NCI-H446 (cell line): ENCODE results near the gene LHX5.

Source experiments
- DNase-seq, 2 experiments: peaks; one replicate each; lab custom pipeline; 2025; lab: John Stamatoyannopoulos, UW

The LHX5 gene

DNA sequence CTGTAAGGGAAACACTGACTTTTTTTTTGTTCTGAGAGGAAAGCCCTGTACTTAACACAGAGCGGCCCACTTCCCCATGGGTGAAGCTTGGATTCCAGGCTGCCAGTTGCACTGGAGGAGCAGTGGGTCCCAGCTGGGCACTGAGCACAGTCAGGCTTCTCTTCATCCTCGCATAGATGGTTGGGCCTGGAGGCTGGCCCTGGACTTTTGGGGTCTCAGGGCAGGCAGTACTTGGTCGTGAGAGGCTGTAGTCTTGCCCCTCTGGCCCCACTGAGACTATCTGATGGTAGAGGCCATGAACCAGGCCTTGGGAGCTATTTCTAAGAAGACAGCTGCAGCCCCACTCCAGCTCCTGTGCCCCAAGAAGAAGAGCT, 6.2 kb upstream of the LHX5 start:
- DNase-seq, result no peak

DNA sequence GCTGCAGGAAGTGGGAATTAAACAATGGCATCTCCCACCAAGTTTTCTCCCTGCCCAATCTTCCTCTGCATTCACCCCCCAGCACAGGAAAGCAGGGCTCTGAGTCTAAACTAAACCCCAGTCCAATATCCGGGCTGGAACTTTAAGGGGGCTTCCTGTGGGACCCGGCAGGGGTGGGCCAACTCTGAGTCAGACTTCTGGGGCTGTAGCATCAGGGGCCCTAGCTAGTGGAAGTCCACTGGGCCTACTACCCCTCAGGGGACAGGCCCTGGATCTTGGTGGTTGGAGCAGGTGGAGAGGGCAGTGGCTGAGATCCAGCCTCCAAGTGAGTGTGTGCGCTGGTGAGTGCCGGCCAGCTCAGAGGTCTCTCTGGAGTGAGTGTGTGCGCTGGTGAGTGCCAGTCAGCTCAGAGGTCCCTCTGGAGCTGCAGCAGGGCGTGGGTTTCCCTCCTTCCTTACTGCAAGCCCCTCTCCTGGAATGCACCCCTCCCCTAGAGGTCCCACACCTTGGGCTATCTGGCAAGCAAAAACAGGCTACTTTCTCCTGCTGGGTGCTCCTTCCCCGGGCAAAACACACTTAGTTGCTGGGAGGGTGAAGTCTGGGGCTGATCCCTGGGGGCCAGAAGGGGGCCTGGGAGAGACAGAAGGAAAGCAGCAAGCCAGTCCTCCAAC, 5.6 kb upstream of the LHX5 start:
- no peak for DNase-seq

DNA sequence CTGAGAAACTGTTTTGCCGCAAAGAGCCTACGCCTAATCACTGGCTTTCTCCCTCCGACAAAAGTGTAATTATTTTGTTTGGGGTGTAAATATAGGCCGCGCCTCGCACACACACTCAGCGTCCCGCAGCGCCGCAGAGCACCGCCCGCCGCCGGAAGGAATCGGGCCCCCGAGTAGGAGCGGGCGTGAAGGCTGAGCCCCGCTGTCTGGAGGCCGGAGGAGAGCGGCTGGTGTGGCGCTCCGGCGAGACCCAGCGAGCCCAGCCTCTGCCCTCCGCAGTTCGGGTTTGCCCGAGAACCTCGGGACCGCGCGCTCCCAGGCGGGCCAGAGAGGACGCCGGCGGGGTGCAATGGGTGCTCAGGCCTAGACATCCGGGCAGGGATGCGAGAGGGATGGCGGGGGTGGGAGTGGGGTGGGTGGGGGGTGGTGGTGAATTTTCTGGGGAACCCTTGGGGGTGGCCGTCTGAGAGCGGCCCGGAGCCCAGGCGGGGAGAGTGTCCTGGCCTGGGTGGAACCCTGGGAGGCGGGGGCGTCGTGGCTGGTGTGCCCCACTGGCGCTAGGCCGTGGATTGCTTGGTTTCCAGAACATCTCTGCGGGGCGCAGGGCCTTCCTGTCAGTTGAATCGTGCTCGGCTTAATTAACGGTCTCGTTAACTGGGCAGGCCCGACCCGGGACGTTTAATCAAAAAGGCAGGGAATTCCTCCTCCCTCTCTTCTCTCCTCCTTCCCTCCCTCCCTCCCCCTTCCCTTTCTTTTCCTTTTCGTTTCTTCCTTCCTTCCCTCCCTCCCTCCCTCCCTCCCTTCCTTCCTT, 4.7 kb upstream of the LHX5 start:
- no peak for DNase-seq

DNA sequence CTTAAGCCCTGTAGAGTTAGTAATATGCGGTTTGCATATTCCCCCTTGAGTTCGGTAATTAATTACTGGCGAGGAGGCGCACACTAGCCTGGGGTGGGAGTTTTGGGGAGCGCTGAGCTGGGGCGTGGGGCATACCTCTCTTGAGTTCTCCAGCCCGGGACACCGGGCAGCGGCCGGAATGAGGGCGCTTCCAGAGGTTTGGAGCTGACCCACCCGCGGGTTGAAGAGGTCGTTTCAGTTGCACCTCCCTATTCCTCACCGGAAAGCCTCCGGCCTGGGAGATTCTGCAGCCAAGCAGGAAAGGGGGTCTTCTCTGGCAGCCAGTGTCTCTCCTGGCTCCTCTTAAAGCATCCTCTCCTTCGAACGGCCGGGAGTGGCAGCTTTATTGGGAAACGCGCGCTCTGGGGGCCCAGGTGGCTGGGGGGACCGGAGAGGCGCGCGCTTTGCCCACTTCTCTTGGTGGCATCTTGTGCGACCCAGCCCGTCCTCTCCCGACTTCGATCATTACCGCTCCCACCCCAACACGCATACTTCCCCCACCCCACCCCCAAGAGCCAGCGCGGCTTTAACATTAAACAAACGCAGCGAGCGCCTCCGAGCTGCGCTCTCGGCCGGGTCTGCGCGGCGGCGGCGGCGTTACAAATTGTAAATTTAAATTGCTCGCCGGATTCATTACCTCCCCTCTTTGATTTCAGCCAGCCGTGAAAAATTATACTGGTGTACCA, 3.9 kb upstream of the LHX5 start:
- no peak for DNase-seq

DNA sequence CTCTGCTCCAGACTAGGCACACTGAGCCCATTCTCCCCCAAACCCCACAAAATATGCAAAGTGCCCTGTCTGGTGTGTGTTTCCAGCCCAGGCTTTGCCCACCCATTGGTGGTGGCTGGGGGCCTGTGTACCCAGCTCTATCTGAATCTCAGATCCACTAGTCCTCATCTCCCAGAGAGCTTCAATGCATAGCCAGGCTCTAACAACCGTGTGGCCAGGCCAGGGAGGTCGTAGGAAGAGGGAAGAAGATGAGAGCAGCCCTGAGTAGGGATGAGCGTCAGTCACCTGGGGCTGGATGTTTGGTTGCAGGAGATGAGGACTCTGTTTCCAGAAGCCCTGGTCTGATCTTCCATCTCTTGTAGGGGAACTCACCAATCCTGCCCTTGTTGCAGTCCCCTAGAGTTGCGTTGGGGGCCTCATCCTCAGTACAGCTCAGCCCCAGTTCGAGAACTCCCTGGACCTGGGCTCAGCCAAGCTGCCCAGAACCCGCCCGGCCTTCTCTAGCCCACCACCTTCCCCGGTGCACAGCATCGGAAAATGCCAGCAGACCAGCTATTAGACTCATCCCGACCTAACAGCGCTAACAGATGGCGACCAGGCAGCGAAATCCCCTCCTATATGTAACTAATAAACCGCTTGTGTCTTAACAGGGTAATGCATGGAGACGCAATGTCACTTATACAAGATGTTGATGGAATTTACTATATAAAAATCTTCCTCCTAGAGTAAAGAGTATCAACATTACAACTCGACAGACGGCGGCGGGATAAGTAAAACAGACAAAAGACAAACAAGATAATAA, 3.2 kb upstream of the LHX5 start:
- DNase-seq, result no peak

DNA sequence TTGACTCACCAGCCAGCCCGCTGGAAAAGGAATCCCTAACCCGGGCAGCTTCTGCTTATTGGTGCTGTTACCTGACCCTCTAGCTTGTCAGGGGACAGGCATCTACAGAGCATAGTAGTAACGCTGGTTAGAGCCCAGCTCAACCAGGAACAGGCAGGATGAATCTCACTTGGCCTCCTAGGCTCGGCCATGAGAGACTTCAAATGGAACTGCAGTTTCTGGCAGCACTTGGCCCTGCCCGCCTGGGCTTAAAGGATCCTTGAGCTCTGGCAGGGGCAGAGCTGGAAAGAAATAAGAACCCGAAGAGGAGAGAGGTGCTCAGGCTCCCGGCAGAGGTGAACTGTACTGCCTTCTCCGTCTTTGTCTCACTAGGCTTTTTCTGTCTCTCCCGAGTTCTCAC, 2.3 kb upstream of the LHX5 start:
- DNase-seq, result no peak

DNA sequence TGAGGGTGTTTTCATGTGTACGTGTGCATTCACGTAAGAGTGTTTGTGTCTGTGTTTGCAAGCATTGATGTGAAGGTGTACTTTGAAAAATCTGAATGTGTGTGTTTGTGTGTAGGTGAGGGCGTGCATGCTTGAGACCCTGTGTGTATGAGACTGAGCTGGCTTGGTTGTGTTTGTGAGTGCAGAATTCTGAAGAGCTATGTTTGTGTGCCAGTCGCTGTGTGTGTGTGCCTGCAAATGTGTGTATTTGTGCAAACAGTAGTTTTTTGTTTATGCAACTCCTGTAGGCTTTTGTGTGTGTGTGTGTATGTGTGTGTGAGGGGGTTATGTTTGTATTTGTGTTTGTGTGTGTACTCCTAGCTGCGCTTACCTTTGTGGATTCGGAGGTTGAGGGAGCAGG, 1.7 kb upstream of the LHX5 start:
- DNase-seq, result no peak

DNA sequence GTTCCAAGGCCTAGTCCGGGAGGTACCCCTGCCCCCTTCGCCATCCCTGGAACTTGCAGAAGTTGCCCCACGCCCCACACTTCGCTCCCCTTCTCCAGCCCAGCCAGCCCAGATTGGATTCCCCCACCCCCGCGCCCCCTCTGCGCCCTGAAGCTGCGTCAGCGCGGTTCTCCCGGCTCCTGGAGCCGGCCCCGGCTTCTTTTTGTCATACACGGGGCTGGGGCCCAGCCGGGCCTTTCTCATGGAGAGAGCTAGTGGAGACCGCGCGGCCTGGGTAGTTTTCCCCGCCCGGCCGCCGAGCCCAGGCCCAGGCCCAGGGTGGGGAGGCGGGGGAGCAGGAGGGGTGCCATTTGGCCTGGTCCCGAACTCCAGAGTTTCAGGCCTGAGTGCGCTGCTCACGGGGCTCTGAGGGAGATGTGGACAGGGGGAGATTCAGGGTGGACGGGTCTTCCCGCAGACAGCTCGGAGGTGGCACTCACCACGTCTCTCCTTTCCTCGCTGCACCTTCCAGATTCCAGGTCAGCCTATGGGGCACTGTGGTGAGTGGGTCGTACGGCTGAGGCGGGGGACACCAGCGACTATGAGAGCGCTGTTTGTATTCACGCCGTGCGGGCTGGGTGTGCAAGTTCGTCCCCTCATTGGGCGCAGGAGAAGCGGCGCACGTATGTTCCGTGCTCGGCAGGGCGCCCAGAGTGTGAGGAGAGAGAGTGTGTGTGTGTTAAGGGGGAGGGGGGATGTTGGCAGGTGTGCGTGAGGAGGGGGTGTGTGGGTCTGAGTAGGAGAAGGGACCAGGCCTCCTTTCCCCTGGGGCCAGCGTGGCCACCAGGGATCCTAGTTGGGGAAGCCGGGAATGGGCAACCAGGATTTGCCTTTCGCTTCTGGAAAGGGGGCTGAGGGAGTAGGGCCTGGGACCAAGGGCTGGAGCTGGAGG, 785 bp upstream of the LHX5 start:
- DNase-seq, result no peak

DNA sequence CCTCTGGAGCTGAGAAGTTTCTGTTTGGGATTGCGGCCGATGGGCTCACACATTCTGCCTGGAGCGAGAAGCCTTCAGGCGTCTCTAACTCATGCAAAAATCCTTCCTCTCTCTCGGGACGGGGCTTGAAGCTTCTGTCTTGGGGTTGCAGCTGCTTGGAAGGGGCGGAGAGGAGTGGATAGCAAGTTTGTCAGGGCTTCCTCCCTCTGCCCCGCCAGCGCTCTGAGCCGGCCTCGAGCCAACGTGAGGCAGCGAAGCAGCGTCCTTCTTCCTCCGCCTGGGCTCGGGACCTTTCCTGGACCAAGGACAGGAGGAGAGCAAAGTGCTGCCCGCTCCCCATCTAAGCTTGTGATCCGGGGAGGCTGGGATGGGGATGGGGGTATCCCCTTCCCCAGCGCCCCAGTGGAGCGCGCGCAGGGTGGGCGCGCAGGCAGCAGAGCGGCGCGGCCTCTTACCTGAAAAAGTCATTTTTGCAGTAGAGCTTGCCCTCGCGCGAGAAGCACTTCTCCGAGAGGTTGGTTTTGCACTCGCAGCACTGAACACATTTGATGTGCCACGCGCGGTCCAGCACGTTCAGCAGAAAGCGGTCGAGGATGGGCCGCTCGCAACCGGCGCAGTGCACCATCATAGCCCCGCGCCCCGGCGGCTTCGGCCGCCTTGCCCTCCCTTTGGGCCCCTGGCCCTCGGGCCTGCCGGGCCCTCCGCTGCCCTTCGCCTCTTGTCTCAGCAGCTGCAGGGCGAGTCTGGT, 626 bp downstream of the LHX5 start:
- DNase-seq, result no peak

DNA sequence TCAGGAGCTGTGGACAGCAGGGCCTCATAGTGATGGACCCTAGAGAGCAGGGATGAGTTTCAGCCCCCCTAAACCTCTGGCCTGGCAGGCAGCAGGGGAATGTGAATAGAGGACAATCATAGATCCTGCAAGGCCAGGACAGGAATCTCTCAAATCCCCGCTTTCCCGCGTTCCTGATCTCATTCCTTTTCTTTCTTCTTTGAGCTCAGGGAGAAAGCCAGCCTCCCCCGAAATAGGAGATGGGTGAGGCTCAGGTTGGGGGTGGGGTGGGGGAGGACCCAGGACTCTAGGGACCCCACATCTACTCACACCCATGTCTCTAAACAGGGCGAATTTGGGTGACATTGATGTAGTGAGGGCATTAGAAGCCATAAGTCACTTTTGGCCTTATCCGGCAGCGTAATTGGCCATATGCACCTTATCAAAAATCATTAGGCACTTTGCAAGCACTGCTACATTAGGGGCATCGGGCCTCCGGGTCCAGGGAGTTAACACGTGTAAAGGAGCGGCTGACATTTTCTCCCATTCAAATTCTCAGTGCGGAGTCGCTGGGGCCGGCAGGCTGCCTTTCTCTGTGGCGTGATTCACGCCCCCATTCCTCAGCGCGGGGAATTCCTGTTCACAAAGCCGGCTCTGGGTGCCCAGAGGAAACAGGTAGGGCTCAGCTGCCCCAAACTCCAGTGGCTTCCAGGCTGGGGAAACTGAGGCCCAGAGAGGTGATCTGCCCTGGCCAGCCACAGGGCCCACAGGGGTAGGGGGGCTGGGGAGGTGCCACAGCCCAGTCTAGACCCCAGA, 1.5 kb downstream of the LHX5 start:
- no peak for DNase-seq

DNA sequence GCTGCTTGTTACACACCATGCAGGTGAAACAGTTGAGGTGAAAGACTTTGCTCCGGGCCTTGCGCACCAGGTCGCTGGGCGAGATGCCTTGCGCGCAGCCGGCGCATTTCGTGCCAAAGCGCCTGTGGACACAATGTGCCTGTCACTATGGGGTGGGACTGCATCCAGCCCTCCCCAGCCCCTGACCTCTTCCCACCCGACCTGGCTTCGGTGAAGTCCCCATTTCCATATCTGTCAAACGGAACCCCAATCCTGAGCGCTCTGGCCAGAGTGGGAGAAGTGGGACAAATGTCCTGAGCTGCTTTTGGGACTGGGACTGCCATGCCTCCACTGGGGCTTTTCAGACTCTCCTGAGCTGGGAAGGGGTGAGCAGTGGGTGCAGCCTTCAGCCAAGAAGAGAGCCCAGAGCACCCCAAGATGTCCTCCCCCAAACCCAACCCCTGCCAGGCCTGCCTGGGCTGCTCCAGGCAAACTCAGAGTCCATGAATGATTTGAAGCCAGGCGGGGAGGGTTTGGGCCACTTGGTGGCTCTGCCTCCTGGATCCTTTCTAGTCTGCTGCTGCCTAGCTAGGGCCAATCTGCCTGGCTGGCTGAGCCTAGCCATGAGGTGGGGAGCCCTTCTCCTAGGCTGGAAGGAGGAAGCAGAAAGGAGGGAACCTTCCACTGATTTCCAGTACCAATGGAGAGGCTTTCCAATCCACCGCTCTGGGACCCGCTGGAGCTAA, 2.3 kb downstream of the LHX5 start:
- DNase-seq, result no peak

DNA sequence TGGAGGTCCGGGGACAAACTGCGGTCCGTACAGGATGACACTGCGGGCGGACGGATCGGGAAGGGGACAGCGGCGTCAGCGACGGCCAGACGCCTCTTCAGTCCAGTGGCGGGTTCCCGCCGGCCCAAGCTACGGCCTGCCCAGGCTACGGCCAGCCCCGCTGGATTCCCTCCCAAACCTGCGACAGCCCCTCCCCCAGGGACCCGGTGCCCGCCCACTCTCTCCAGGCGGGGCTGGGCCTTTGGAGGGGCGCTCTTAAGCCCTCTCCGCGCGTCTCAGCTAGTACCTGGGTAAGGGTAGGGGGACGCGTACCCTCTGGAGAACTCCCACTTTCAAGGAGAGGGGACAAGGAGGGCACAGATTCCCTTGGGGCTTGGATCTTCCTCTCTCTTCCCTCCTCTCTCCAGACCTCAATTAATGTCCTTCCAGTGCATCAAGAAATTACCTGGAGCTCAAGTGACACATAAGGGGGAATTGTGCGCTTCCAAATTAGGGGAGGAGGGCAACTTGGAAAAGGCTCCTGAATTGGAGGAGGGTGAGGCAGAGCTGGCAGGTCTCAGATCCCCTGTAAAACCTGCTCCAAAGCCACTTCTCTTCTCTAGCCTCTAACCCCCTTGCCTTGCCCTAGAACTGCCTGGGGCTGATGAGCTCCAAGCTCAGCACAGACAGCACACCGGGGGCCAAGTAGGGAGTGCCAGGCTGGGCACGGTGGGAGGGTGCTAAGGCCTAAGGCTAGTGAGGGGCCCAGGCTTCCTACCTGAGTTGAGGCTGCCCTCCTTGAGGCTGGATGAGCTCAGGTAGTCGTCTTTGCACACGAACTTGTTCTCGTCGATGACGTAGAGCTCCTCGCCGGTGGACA, 3.1 kb downstream of the LHX5 start:
- DNase-seq, result no peak

DNA sequence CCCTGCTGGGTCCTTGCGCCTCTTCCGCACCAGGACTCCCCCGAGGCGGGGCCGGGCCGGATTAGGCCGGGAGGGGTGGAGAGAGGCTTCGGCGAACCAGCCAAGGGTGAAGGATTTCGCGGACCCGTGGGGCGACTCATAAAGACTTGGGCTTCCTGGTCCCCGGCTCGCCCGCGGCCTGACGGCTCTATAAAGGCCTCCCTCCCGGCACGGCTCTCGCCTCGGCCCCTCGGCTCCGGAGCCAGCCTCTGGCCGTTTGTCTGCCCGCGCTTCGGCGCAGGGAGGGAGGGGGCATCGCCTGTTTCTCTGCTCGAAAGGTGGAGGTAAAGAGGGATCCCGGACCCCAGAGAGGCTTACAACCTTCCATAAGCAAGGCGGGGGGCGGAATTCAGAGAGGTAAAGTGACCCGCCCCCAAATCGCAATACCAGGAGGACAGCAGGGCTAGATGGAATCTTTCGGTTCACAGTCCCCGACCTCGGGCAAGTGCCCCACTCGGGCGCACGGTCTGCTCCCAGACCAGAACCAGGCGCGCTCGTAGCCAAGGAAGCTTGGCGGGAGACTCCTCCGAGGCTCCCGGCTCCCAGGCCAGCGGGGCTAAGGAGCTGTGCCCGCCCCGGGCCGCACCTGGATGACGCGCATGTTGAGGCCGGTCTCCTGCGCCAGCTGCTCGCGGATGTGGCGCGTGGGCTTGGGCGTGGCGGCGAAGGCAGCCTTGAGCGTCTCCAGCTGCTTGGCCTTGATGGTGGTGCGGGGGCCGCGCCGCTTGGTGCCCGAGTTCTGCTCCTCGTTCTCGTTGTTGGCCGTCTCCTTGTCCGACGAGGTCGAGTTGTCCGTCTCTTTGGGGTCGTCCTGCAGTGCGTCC, 3.9 kb downstream of the LHX5 start:
- DNase-seq, result no peak

DNA sequence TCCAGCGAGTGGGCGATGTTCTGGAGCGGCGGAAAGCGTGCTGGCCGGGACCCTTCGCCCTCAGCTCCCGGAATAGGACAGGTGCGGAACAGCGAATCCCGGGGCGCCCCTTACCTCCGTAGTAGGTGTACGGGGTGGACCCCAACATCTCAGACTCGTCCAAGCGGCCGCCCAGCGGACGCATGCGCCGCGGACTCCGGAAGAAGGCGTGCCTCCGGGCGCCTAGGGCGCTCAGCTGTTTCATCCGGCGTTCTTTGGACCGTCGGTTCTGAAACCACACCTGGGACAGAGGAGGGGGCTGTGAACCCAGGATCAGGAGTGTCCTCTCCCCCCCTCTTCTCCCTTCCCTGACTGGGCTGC, 4.5 kb downstream of the LHX5 start:
- no peak for DNase-seq

DNA sequence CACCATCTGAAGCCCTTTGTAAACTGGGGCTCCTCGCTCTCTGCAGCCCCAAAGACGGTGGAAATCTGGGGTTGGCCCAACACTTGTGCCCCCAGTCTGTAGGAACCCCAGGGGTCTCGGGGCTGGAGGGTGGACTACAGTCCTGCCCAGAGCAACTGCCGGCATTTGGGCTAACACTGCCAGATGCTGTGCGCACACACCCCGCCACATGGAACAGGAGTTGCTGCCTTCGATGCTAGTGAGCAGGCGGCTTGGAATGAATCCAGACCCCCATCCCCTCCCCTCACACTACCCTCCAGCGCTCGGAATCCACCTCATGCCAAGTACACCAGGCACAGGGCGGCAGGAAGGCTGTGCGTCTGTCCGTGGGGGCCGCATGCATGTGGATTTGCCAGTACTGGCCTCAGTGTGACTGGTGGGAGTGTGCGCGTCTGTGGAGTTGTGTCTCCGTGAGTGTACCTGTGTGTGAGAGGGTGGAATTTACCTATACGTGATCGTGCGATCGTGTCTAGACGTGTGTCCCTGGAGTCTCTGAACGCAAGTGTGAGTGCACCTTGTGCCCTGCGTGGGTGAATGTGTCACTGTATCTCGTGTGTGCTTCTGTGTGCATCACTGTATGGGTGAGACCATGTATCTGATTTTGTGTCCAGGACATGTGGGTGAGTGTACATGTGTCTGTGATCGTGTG, 5.1 kb downstream of the LHX5 start:
- no peak for DNase-seq

DNA sequence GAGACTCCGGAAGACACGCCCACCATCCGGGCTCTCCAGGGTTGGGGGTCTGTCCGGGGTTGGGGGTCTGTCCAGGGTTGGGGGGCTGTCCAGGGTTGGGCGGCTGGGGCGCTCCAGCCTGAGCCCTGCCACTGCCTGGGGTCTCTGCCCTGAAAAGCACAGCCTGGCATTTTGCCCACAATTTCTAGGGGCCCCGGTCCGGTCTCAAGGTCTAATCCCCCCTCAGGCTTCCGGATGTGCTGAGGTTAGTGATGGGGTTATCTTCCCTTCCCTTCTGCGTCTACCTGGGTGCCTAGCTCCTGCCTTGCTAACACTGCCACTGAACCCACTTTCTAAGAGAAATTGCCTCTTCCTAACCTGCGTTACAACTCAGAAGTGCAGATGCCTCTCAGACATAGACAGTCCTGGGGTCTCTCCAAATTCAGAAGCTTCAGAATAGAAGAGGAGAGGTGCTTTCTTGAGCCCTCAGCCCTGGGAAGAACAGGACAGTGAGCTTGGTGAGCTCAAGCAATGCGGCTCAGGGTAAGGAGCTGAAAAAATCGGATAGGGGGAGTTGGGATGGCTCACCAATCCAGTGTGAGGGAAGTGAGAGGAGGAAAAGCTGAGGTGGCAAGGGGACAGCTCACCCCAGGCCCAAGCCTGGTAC, 5.7 kb downstream of the LHX5 start:
- no peak for DNase-seq
